Endothelial cell of umbilical vein (primary cell): ENCODE results near the gene OSBPL8. TPM values are rescaled to one million over a fixed set of nuclear protein-coding genes. Genes with fewer than 3 reads are reported as not detected.

Source experiments
- BruUV-seq: library from RNA; stranded (reverse); fragments of 400-500 nt; replicated peaks from 2 replicates; lab custom pipeline; 2021; lab: Mats Ljungman, UMichigan
- CTCF ChIA-PET: fragments of 300-600, 350-600 bp; sonication (Branson Sonifier 250); formaldehyde crosslinking; loops from one replicate; lab custom pipeline; 2021; ENCODE audit warnings: antibody characterized with exemption, inconsistent platforms; lab: Charles Lee
- POLR2A ChIA-PET: fragments of 300-600, 350-600 bp; sonication (Branson Sonifier 250); formaldehyde crosslinking; loops from one replicate; lab custom pipeline; 2021; ENCODE audit warnings: antibody characterized with exemption, inconsistent platforms; lab: Charles Lee
- DNase-seq: peaks from one replicate; pipeline ENCODE4 v3.0.0-alpha.2; 2011; ENCODE audit warnings: low read depth, low spot score
- FAIRE-seq: peaks from 2 replicates; lab custom pipeline; 2011; peaks lifted over from hg19 to GRCh38; lab: Jason Lieb, UNC
- H2AFZ ChIP-seq: 2 replicates; pipeline ENCODE4 v1.6.0; 2012; ENCODE audit warnings: low read depth, low read length, control low read depth, inconsistent platforms
- H3K27ac ChIP-seq: 2 replicates; pipeline ENCODE4 v1.5.1; 2011; ENCODE audit warnings: low read depth, mild to moderate bottlenecking, control low read depth, low read length, moderate library complexity; ENCODE audit not compliant: insufficient read depth
- H3K27me3 ChIP-seq, 2 experiments: 2 replicates each; pipeline versions ENCODE4 v1.6.0 to v1.6.1; 2011; ENCODE audit warnings: low read length in 2 of 2, mixed read lengths in 1 of 2; ENCODE audit not compliant: control insufficient read depth in 2 of 2, insufficient read depth in 2 of 2
- H3K36me3 ChIP-seq, 2 experiments: 2 replicates in 1 of 2; 3 replicates in 1 of 2; pipeline ENCODE4 v1.5.1; 2011; ENCODE audit warnings: low read length in 2 of 2, mild to moderate bottlenecking in 1 of 2, moderate library complexity in 1 of 2; ENCODE audit not compliant: control insufficient read depth in 2 of 2, insufficient read depth in 2 of 2; ENCODE audit errors: extremely low read depth in 1 of 2
- H3K4me1 ChIP-seq: 3 replicates; pipeline ENCODE4 v1.5.1; 2011; ENCODE audit warnings: mild to moderate bottlenecking, low read length; ENCODE audit not compliant: control insufficient read depth, insufficient read depth; ENCODE audit errors: extremely low read depth
- H3K4me2 ChIP-seq: 2 replicates; pipeline ENCODE4 v1.6.1; 2011; ENCODE audit warnings: low read length, control low read depth, mixed read lengths; ENCODE audit not compliant: insufficient read depth
- H3K4me3 ChIP-seq, 3 experiments: fragments of 200-600 bp in 1 of 3; sonication (generic), shearing (Covaris generic) in 1 of 3; replicated peaks in 1 of 3; 2 replicates each; pipeline ENCODE4 v1.5.1; 2011 to 2016; ENCODE audit warnings: control low read depth in 3 of 3, low read length in 3 of 3, mild to moderate bottlenecking in 2 of 3, inconsistent platforms in 1 of 3, low read depth in 1 of 3, moderate library complexity in 1 of 3; ENCODE audit not compliant: insufficient read depth in 1 of 3
- H3K79me2 ChIP-seq: 2 replicates; pipeline ENCODE4 v1.6.0; 2012; ENCODE audit warnings: low read length, inconsistent platforms; ENCODE audit not compliant: control insufficient read depth, insufficient read depth
- H3K9ac ChIP-seq: replicated peaks from 2 replicates; pipeline ENCODE3; 2011; ENCODE audit warnings: low read length, control low read depth; ENCODE audit not compliant: insufficient read depth; ENCODE audit errors: extremely low read depth
- H3K9me1 ChIP-seq: replicated peaks from 3 replicates; pipeline ENCODE4 v1.6.0; 2011; ENCODE audit warnings: mild to moderate bottlenecking, low read length; ENCODE audit not compliant: control insufficient read depth, insufficient read depth; ENCODE audit errors: extremely low read depth
- H3K9me3 ChIP-seq: replicated peaks from 2 replicates; pipeline ENCODE4 v1.5.1; 2012; ENCODE audit warnings: low read length, inconsistent platforms; ENCODE audit not compliant: control insufficient read depth, insufficient read depth
- H4K20me1 ChIP-seq: replicated peaks from 2 replicates; pipeline ENCODE3; 2011; ENCODE audit warnings: mild to moderate bottlenecking, low read length; ENCODE audit not compliant: control insufficient read depth, insufficient read depth; ENCODE audit errors: extremely low read depth
- EZH2 ChIP-seq: IDR thresholded peaks from 2 replicates; pipeline ENCODE4 v1.6.1; 2012; ENCODE audit warnings: borderline replicate concordance, low read depth, mild to moderate bottlenecking, moderate library complexity, low read length, inconsistent platforms; ENCODE audit not compliant: severe bottlenecking
- FOS ChIP-seq: IDR thresholded peaks from 2 replicates; pipeline ENCODE4 v1.6.1; 2011; ENCODE audit warnings: mild to moderate bottlenecking, low read length, moderate library complexity, borderline replicate concordance; ENCODE audit not compliant: insufficient read depth
- GATA2 ChIP-seq: IDR thresholded peaks from 2 replicates; pipeline ENCODE4 v1.7.0; 2011; ENCODE audit warnings: low read depth, mild to moderate bottlenecking, moderate library complexity, mixed read lengths, low read length; ENCODE audit not compliant: insufficient read length, insufficient read depth
- JUN ChIP-seq: IDR thresholded peaks from 2 replicates; pipeline ENCODE4 v1.6.1; 2011; ENCODE audit warnings: borderline replicate concordance, low read depth; ENCODE audit not compliant: insufficient read length, insufficient read depth
- MYC ChIP-seq: IDR thresholded peaks from one replicate; pipeline ENCODE4 v1.6.1; 2011; ENCODE audit warnings: mild to moderate bottlenecking, low read depth, low read length
- POLR2A ChIP-seq: IDR thresholded peaks from 2 replicates; pipeline ENCODE4 v1.6.1; 2012; ENCODE audit warnings: low read depth, mild to moderate bottlenecking, control low read depth, low read length
- POLR2AphosphoS5 ChIP-seq: IDR thresholded peaks from 2 replicates; pipeline ENCODE4 v1.6.1; 2012; ENCODE audit warnings: low read depth, mild to moderate bottlenecking, control low read depth, low read length, moderate library complexity; ENCODE audit not compliant: insufficient read depth
- dilution Hi-C: fragments of 300-500 bp; cut with MboI; formaldehyde crosslinking; loops from one replicate; pipeline ENCODE4 v1.15.0; 2019; ENCODE audit warnings: low sequenced_read_pairs; ENCODE audit not compliant: extremely low pct_ligation_motif_present
- intact Hi-C: fragments of 100-400 bp; cut with micrococcal nuclease; formaldehyde crosslinking; loops from one replicate; pipeline ENCODE4 v1.10.0; 2022
- polyA plus RNA-seq, 4 experiments: library from polyadenylated mRNA; depleted of rRNA in 3 of 4; stranded (reverse) in 3 of 4; unstranded in 1 of 4; fragments of >200 nt; gene quantifications; 2 replicates each; pipeline versions ENCODE4 v1.2.1 to v1.2.3, GENCODE V29; 2011 to 2012; ENCODE audit warnings: missing spikeins in 1 of 4
- total RNA-seq: library from RNA; stranded (reverse); gene quantifications from 2 replicates; pipeline ENCODE4 v1.2.3, GENCODE V29; 2021
- TF ChIP-seq, protein P1 (sequence below): IDR thresholded peaks from 2 replicates; pipeline ENCODE4 v1.6.1; 2011; ENCODE audit not compliant: insufficient read depth, insufficient read length
- TF ChIP-seq, protein P2 (sequence below), 2 donors: IDR thresholded peaks; 1 replicate in 1 of 2; 2 replicates in 1 of 2; pipeline ENCODE4 v1.5.1; 2011; ENCODE audit warnings: low read length in 2 of 2, mild to moderate bottlenecking in 2 of 2, moderate library complexity in 2 of 2, control low read depth in 1 of 2, inconsistent platforms in 1 of 2, low read depth in 1 of 2; ENCODE audit not compliant: insufficient read depth in 1 of 2; ENCODE audit errors: extremely low read depth in 1 of 2

Gene OSBPL8
- total and polyA plus RNA-seq, 2 donors (not counting 3 experiments of a cell fraction or from before 2014, with no cell fraction given): 10.3 to 47.6 TPM

DNA sequence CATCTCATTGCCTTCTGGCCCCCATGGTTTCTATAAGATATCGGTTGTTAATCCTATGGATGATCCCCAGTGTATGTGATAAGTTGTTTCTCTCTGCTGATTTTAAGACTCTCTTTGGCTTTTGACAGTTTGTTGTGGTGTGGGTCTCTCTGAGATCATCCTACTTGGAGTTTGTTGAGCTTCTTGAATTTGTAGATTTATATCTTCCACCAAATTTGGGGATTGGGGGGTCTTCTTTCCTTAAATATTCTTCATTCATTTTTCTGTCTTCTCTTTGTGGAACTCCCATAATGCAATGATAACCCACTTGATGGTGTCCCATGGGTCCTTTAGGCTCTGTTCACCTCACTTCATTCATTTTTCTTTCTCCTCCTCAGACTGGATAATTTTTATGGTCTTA, 191.3 kb downstream of the OSBPL8 start:
- no peaks in the 10 kb centered on the region for H3K4me1 ChIP-seq
- no peak overlapping the region for H3K9ac ChIP-seq
- ChIA-PET CTCF (interaction anchor here (1.5 to 2.1 kb wide), 2 partner anchors 11 kb away, joined by 3 to 4 read pairs; no protein-coding TSS in a partner anchor), POLR2A (no interaction called here)
- BruUV-seq: no TSS peak
- no peaks in the 10 kb centered on the region for H3K27me3 ChIP-seq
- H4K20me1 ChIP-seq: no peaks in the 10 kb centered on the region
- no peak overlapping the region for H2AFZ ChIP-seq
- dilution Hi-C loops: no loop called here
- H3K36me3 ChIP-seq: peaks cover 3 to 4% of the 10 kb centered on the region in 2 experiments
- no peak overlapping the region for H3K27ac ChIP-seq
- TF ChIP-seq FOS (no peak), MYC (no peak), JUN (no peak), GATA2 (no peak), POLR2AphosphoS5 (no peak), POLR2A (no peak), EZH2 (no peak)
- TF ChIP-seq, protein P1, sequence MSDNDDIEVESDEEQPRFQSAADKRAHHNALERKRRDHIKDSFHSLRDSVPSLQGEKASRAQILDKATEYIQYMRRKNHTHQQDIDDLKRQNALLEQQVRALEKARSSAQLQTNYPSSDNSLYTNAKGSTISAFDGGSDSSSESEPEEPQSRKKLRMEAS: no peak
- TF ChIP-seq, protein P2, sequence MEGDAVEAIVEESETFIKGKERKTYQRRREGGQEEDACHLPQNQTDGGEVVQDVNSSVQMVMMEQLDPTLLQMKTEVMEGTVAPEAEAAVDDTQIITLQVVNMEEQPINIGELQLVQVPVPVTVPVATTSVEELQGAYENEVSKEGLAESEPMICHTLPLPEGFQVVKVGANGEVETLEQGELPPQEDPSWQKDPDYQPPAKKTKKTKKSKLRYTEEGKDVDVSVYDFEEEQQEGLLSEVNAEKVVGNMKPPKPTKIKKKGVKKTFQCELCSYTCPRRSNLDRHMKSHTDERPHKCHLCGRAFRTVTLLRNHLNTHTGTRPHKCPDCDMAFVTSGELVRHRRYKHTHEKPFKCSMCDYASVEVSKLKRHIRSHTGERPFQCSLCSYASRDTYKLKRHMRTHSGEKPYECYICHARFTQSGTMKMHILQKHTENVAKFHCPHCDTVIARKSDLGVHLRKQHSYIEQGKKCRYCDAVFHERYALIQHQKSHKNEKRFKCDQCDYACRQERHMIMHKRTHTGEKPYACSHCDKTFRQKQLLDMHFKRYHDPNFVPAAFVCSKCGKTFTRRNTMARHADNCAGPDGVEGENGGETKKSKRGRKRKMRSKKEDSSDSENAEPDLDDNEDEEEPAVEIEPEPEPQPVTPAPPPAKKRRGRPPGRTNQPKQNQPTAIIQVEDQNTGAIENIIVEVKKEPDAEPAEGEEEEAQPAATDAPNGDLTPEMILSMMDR (IDR thresholded peaks at IDR 0.05; ENCODE audit: extremely low read depth in 1 of 2, insufficient read depth in 1 of 2, low read depth in 1 of 2, low read length in 2 of 2): no peak
- no peak overlapping the region for H3K4me3 ChIP-seq
- no peak overlapping the region for H3K4me2 ChIP-seq
- no peaks in the 10 kb centered on the region for H3K79me2 ChIP-seq
- DNase-seq (no peak), FAIRE-seq (no peak)
- intact Hi-C loops: no loop called here
- H3K9me1 ChIP-seq: no peaks in the 10 kb centered on the region
- H3K9me3 ChIP-seq: no peaks in the 10 kb centered on the region
